Measurements from ENCODE around the gene PLA2G12A. TPM values are rescaled to one million over a fixed set of nuclear protein-coding genes. Genes with fewer than 3 reads are reported as not detected.

Gene PLA2G12A
- total and polyA plus RNA-seq, 2 donors from 2014 or later, result 42.0 to 54.0 TPM

GRCh38 chr4:109738104-109738872 lies 8.4 kb upstream of the PLA2G12A start:
- no peak overlapping the region for H3K27ac ChIP-seq (ENCODE audit: low read depth in 2 of 2, low read length in 2 of 2)
- no peak overlapping the region for H3K9ac ChIP-seq (ENCODE audit: low read length in 3 of 3)
- H3K27me3 ChIP-seq (ENCODE audit: control insufficient read depth, insufficient read depth, low read length), result no peaks in the 10 kb centered on the region
- no peaks in the 10 kb centered on the region for H3K4me1 ChIP-seq (ENCODE audit: control insufficient read depth in 2 of 3, insufficient read depth in 2 of 3, low read depth in 1 of 3, low read length in 3 of 3)
- H3K36me3 ChIP-seq (ENCODE audit: control insufficient read depth in 2 of 3, insufficient read depth in 3 of 3, low read length in 3 of 3), result peaks cover 0 to 8% (median 0%) of the 10 kb centered on the region in 3 donors
- H3K4me3 ChIP-seq (ENCODE audit: low read length in 3 of 3), result no peak overlapping the region
- FAIRE-seq (no peak), DNase-seq (no peak)
- TF ChIP-seq CTCF (IDR thresholded peaks at IDR 0.05; ENCODE audit: borderline replicate concordance, extremely low read depth, insufficient read depth), result no peak
- intact Hi-C loops (cut with DNase I), result no loop called here
- H3K9me3 ChIP-seq (ENCODE audit: control insufficient read depth in 2 of 3, insufficient read depth in 1 of 3, low read length in 3 of 3), result no peaks in the 10 kb centered on the region

DNA sequence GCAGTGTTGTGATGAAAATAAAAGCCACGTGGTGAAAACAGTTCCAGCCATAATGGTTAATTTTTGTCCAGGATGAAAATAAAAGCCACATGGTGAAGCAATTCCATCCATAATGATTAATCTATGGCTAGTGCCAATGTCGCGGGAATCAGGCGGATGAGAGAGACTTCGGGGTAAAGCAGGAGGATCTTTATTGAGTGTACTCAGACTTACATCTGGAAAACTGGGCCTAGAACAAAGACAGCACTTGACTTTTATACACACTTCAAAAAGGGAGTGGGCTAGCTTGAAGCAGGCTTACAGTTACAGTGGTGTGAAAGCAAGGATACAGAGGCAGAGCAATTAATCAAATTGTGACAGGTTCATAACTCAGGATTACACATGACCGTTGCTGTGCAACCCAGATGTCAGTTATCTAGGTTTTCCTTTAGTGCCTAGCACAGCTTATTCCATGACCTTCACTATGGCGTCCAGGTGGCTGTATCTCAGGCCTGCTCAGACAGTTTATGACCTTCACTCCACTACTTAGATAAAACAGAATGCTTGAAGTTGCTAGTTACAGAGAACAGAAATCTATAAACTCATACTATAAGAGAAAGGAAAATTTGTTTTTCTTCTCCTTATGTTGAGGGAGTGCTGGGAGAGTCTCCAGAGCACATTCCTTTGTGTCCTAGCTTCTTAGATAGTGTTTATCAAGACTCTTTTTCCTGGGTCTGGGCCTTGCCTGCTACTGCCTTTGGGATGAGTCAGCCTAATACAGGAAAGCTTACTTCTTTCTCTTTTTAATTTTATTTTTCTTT lies 5.9 kb upstream of the PLA2G12A start:
- FAIRE-seq, result peak; percentile 81
- intact Hi-C loops (cut with DNase I), result no loop called here
- TF ChIP-seq CTCF (IDR thresholded peaks at IDR 0.05; ENCODE audit: borderline replicate concordance, extremely low read depth, insufficient read depth), result no peak
- Histone ChIP-seq H3K27ac (ENCODE audit: low read depth in 2 of 2, low read length in 2 of 2) (no peak overlapping the region), H3K4me1 (ENCODE audit: control insufficient read depth in 2 of 3, insufficient read depth in 2 of 3, low read depth in 1 of 3, low read length in 3 of 3) (no peaks in the 10 kb centered on the region), H3K36me3 (ENCODE audit: control insufficient read depth in 2 of 3, insufficient read depth in 3 of 3, low read length in 3 of 3) (no peaks in the 10 kb centered on the region), H3K4me3 (ENCODE audit: low read length in 3 of 3) (no peak overlapping the region), H3K9ac (ENCODE audit: low read length in 3 of 3) (no peak overlapping the region), H3K9me3 (ENCODE audit: control insufficient read depth in 2 of 3, insufficient read depth in 1 of 3, low read length in 3 of 3) (no peaks in the 10 kb centered on the region), H3K27me3 (ENCODE audit: control insufficient read depth, insufficient read depth, low read length) (no peaks in the 10 kb centered on the region)
- no peak for DNase-seq

- no peak overlapping the region for H3K9ac ChIP-seq (ENCODE audit: low read length in 3 of 3)
- peaks cover 0 to 4% (median 0%) of the 10 kb centered on the region in 3 donors for H3K4me1 ChIP-seq (ENCODE audit: control insufficient read depth in 2 of 3, insufficient read depth in 2 of 3, low read depth in 1 of 3, low read length in 3 of 3)
- H3K36me3 ChIP-seq (ENCODE audit: control insufficient read depth in 2 of 3, insufficient read depth in 3 of 3, low read length in 3 of 3), result no peaks in the 10 kb centered on the region
- no peaks in the 10 kb centered on the region for H3K9me3 ChIP-seq (ENCODE audit: control insufficient read depth in 2 of 3, insufficient read depth in 1 of 3, low read length in 3 of 3)
- no peaks in the 10 kb centered on the region for H3K27me3 ChIP-seq (ENCODE audit: control insufficient read depth, insufficient read depth, low read length)
- no peak overlapping the region for H3K27ac ChIP-seq (ENCODE audit: low read depth in 2 of 2, low read length in 2 of 2)
- FAIRE-seq (no peak), DNase-seq (no peak)
- H3K4me3 ChIP-seq (ENCODE audit: low read length in 3 of 3), result no peak overlapping the region
- TF ChIP-seq CTCF (IDR thresholded peaks at IDR 0.05; ENCODE audit: borderline replicate concordance, extremely low read depth, insufficient read depth), result no peak
- intact Hi-C loops (cut with DNase I), result no loop called here
Measured at GRCh38 chr4:109733728-109734127, 3.9 kb upstream of the PLA2G12A start.

All from kidney (tissue), 14 donors.